HAP-1 (cell line): Measurements from ENCODE around the gene MAPK11.
"Not testable (repeated sequence)": the region's sequence is repeated elsewhere in the genome, so short reads cannot be mapped to it uniquely, and the experiment has no call there.

Experiments used
- DNase-seq, 2 experiments: peaks; one replicate each; pipeline ENCODE4 v3.0.0-alpha.2; 2016 to 2020; ENCODE audit warnings: low spot score in 2 of 2
- H3K27me3 ChIP-seq: fragments of 250-450 bp; sonication (Bioruptor Pico); 2 replicates; pipeline ENCODE4 v1.5.1; 2020; ENCODE audit warnings: low read depth, mild to moderate bottlenecking, moderate library complexity
- H3K36me3 ChIP-seq: fragments of 250-450 bp; sonication (Bioruptor Pico); replicated peaks from 2 replicates; pipeline ENCODE4 v1.5.1; 2020; ENCODE audit warnings: mild to moderate bottlenecking
- H3K4me1 ChIP-seq: fragments of 250-450 bp; sonication (Bioruptor Pico); 2 replicates; pipeline ENCODE4 v1.5.1; 2020; ENCODE audit warnings: mild to moderate bottlenecking
- H3K4me3 ChIP-seq: fragments of 250-450 bp; sonication (Bioruptor Pico); 2 replicates; pipeline ENCODE4 v1.5.1; 2020; ENCODE audit warnings: mild to moderate bottlenecking, moderate library complexity
- H3K9me3 ChIP-seq: fragments of 250-450 bp; sonication (Bioruptor Pico); 2 replicates; pipeline ENCODE4 v1.5.1; 2020; ENCODE audit warnings: mild to moderate bottlenecking, moderate library complexity
- in situ Hi-C: fragments of 300-500 bp; cut with MboI; formaldehyde crosslinking; loops from 3 replicates; pipeline ENCODE4 v1.14.3; 2020; ENCODE audit warnings: low sequenced_read_pairs, inconsistent platforms, mixed read lengths

MAPK11 gene

DNA sequence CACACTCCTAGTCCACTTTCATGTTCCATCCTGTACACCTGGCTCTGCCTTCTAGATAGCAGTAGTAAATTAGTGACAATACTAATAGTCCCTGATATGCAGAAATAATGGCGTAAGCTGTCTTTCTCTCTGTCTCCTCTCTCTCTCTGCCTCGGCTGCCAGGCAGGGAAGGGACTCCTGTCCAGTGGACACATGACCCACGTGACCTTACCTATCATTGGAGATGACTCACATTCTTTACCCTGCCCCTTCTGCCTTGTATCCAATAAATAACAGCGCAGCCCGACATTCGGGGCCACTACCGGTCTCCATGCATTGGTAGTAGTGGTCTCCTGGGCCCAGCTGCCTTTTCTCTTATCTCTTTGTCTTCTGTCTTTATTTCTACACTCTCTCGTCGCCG lies 3.6 kb upstream of the MAPK11 start:
- in situ Hi-C loops = loop anchor here (10.0 kb wide), 1 partner anchor 51 kb away; the partner anchor contains the start of gene DENND6B
- H3K4me1 ChIP-seq, H3K9me3 ChIP-seq, H3K27me3 ChIP-seq, DNase-seq, H3K4me3 ChIP-seq: not testable (repeated sequence)
- H3K36me3 ChIP-seq = peaks cover 32% of the 10 kb centered on the region

DNA sequence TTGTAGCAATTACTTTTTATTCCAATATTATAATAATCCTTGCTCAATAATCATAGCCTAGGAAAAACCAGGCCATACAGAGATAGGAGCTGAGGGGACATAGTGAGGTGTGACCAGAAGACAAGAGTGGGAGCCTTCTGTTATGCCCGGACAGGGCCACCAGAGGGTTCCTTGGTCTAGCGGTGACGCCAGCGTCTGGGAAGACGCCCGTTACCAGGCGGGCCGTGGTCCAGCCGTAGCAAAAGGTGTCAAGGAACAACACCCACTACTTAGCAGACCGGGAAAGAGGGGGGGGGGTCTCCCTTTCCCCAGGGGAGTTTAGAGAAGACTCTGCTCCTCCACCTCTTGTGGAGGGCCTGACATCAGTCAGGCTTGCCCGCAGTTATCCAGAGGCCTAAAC lies 3.2 kb upstream of the MAPK11 start:
- in situ Hi-C loops = loop anchor here (10.0 kb wide), 1 partner anchor 51 kb away; the partner anchor contains the start of gene DENND6B
- not testable (repeated sequence) for DNase-seq, H3K27me3 ChIP-seq, H3K4me3 ChIP-seq, H3K9me3 ChIP-seq, H3K4me1 ChIP-seq
- H3K36me3 ChIP-seq = peaks cover 30% of the 10 kb centered on the region

DNA sequence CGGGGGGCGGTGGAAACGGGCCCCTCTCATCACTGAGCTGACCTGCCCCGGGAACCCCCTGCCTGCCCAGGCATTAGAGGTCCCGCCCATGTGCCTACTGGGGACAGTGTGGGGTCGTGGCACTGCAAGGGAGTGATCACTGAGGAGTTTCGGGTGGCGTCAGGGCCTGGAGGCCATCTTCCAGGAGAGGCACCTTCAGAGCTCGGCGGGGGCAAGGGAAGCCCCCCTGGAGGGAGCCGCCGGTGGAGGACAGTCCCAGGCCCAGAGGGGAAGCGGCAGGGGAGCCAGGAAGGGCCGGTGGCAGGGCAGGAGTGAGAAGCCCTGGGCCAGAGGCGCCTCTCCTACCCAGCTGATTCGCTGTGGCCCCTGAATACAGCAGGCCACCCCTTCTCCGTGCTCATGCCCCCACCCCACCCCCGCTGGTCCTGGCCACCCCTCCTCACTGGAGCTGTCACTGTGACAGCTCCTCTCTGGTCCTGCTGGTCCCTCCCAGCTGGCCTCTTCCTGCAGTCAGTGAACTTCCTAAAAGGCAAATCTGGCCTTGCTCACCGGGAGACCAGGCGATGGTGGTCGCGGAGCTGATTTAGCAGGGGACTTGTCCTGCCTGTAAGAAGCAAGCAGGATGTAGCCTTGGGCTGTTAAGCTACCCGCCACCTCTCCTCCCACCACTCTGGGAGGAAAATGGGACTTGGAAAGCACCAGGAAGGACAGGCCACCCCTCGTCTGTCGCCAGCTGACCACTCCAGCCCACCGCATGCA lies 2.0 kb upstream of the MAPK11 start:
- no peaks in the 10 kb centered on the region for H3K9me3 ChIP-seq

DNA sequence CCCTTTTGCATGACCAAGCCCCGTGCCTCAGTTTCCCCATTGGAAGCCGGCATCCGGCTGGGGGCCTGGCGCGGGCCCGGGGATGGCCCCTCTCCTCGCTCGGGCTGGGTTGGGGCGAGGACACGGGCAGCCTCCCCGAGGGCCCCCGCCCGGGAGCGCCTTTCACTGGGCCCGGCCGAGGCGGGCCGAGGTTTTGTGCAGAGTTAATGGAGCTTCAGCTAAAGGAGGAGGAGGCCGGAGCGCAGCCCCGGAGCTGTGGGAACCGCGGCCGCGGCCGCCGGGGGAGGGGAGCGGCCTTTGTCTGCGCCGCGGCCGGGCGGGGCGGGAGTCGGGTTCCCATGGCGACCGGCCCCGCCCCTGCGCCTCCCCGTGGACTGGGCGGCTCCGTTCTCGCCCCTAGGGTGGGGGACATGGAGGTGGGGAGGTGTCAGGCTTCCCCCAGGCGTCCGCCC lies 1.4 kb upstream of the MAPK11 start:
- Histone ChIP-seq H3K36me3 (peaks cover 15% of the 10 kb centered on the region), H3K27me3 (no peaks in the 10 kb centered on the region), H3K9me3 (no peaks in the 10 kb centered on the region), H3K4me3 (peak overlapping the region; percentile 44), H3K4me1 (peaks cover 10% of the 10 kb centered on the region)
- DNase-seq = peak; percentile 71 to 90
- in situ Hi-C loops = loop anchor here (10.0 kb wide), 1 partner anchor 53 kb away; the partner anchor contains the start of gene DENND6B

More for the DNA sequence above, 2.0 kb upstream of the MAPK11 start:
- peak in 1 of 2 experiments; percentile 52 for DNase-seq
- H3K36me3 ChIP-seq = peaks cover 19% of the 10 kb centered on the region
- H3K4me1 ChIP-seq = peaks cover 10% of the 10 kb centered on the region
- H3K4me3 ChIP-seq = no peak overlapping the region
- in situ Hi-C loops = loop anchor here (10.0 kb wide), 1 partner anchor 53 kb away; the partner anchor contains the start of gene DENND6B
- H3K27me3 ChIP-seq = no peaks in the 10 kb centered on the region

DNA sequence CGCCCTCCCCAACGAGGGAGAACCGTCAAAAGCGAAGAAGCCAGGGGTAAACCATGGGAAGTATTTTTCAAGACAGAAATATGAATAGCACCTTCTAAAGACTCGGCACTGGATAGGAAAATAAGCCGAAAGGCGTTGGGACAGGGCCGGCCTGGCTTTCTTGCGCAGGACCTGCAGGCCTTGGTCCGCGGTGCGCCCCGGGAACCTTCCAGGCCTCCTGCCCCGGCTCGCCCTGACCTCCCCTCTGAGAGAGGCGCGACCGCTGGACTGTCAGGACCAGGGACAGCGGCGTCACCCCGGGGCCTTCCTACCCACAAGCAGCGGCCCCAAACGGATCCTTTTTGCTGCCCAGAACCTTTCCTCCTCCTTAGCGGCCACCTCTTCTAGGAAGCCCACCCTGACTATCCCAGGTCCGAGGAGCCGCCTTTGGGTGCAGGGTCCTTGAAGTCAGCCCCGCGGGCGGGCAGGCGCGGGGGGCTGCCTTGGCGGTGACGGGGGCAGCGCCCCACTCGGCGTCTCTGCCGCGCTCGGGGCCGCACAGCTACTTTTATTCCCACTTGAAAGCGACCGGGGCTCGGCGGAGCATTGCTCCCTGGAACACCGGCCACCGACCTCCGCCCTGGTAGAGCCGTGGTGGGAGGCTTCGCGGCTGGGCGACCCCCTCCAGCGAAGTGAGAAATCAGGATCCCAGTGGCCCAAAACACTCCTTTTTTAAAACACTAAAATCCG lies 650 bp upstream of the MAPK11 start:
- Histone ChIP-seq H3K4me1 (peaks cover 10% of the 10 kb centered on the region), H3K9me3 (no peaks in the 10 kb centered on the region), H3K36me3 (peaks cover 10% of the 10 kb centered on the region), H3K4me3 (peak overlapping the region; percentile 44), H3K27me3 (no peaks in the 10 kb centered on the region)
- in situ Hi-C loops = loop anchor here (10.0 kb wide), 1 partner anchor 54 kb away; the partner anchor contains the start of gene DENND6B
- peak in 1 of 2 experiments; percentile 86 for DNase-seq

DNA sequence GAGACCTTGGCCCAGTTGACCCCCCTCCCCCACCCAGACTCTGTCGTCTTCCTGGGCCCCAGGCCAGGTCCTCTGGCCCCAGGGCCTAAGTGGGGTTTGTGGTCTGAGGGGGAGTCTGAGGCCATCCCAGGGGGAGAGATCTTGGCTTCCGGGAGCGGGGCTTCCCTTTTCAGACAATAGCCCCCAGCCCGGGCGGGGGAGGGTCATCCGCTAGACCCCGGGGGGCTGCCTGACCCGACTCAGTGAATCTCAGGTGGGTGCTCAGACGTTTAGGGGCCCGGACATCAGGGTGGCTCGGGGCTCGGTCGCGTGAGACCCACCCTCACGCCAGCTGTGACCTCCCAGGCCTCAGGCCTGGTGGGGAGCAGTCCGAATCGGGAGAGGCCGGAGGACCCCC lies 609 bp downstream of the MAPK11 start:
- Histone ChIP-seq H3K4me3 (peak overlapping the region; percentile 44), H3K36me3 (no peaks in the 10 kb centered on the region), H3K9me3 (no peaks in the 10 kb centered on the region), H3K27me3 (no peaks in the 10 kb centered on the region), H3K4me1 (peaks cover 10% of the 10 kb centered on the region)
- in situ Hi-C loops = no loop called here
- DNase-seq = peak in 1 of 2 experiments; percentile 31

DNA sequence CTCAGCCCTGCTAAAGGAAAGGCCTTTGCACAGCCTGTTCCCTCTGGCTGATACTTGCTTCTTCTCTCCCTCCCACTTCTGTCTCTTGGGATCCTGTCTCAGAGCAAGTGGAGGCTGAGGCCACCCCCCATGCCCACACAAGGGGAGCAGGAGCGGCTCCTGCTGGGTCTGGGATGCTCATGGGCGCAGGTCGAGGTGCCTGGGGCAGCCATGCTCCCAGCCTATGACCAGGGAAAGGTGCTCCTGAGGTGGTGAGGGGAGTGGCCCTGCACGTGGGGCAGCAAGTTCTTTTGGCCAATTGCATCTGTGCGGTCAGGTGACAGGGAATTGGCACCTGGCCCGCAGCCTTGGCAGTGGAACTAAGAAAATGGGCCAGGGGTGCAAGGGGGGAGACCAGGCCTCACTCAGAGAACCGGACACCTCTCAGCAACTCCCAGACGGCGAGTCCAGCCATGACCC lies 1.5 kb downstream of the MAPK11 start:
- DNase-seq = no peak
- no peaks in the 10 kb centered on the region for H3K36me3 ChIP-seq
- H3K4me1 ChIP-seq = peaks cover 10% of the 10 kb centered on the region
- H3K4me3 ChIP-seq = no peak overlapping the region
- in situ Hi-C loops = no loop called here
- no peaks in the 10 kb centered on the region for H3K27me3 ChIP-seq
- H3K9me3 ChIP-seq = no peaks in the 10 kb centered on the region

DNA sequence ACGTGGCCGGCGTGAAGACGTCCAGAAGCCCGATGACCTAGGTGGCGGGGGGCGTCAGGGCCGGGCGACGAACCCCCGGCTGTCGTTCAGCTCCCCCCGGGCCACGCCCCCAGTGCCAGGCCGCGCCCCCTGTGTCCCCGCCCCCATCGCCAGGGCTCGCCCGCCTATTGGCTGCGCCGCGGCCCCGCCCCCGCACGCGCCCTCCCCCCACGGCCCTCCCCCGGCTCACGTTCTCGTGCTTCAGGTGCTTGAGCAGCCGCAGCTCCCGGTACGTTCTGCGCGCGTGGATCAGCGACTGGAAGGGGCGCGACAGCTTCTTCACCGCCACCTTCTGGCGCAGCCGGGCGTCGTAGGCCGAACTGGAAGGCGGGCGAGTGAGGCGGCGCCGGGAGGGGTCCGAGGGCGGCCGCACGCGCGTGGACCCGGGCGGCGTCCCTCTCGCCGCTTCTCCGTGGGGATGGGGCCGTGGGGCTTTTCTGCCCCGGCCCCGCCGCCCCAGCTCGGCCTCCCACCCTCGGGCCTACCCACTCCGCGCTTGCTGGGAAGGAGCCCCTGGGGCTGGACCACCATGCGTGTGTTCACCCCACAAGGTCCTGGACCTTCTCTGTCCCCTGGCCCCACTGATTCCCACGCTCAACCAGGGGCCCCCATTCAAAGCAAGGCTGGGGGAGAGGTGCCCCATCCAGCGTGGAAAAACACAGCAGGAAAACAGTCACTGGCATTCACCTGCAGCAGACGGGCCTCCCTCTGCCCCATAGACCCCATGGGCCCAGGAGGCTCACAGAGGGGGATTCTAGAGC lies 2.4 kb downstream of the MAPK11 start:
- Histone ChIP-seq H3K36me3 (no peaks in the 10 kb centered on the region), H3K4me3 (no peak overlapping the region), H3K9me3 (no peaks in the 10 kb centered on the region), H3K4me1 (peaks cover 12% of the 10 kb centered on the region), H3K27me3 (no peaks in the 10 kb centered on the region)
- no peak for DNase-seq
- in situ Hi-C loops = no loop called here

DNA sequence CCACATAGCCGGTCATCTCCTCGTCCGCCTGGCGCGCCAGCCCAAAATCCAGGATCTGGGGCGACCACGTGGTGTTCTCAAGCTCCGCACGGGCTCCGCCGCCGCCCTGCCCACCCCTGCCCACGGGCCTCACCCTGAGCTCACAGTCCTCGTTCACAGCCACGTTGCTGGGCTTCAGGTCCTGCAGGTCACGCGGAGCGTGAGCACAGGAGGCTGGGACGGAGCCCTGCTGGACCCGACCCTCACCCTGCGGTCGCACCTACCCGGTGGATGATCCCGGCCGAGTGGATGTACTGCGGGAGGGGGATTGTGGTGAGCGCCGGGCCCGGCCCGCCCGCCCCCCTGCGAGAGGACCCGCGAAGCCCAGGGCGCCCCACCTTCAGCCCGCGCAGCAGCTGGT lies 3.2 kb downstream of the MAPK11 start:
- in situ Hi-C loops = no loop called here
- Histone ChIP-seq H3K36me3 (no peaks in the 10 kb centered on the region), H3K4me3 (no peak overlapping the region), H3K27me3 (no peaks in the 10 kb centered on the region), H3K9me3 (no peaks in the 10 kb centered on the region), H3K4me1 (peaks cover 19% of the 10 kb centered on the region)
- DNase-seq = no peak

DNA sequence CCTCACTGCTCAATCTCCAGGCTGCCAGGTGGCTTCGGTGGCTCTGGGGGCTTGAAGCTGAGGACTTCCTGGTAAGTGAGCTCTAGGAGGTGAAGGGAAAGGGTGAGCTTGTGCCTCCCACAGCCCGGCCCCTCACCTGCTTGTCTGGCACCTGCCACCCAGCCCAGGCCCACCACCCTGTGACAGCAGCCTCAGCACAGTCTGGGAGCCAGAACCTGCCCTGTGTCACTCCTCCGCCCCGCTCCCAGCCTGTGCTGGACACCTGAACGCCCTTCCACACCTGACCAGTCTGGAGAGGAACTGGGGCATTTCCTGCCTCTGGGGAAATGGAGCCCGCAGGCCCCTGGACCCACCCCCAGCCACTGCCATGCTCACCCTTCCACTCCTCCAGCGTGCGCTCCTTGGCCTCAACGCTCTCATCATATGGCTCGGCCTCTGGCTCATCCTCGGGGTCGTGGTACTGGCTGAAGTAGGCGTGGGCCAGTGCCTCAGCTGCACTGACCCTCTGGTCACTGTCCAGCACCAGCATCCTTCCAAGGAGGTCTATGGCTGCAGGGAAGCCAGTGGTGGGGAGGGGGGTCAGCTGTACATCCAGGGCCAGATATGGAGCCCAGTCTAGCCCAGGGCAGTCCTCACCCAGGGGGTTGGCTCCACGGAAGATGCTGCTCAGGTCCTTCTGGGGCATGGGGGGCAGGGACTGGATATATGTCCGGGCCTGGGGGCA lies 5.1 kb downstream of the MAPK11 start:
- Histone ChIP-seq H3K27me3 (no peaks in the 10 kb centered on the region), H3K4me3 (no peak overlapping the region), H3K4me1 (peaks cover 10% of the 10 kb centered on the region), H3K9me3 (no peaks in the 10 kb centered on the region), H3K36me3 (no peaks in the 10 kb centered on the region)
- in situ Hi-C loops = no loop called here
- DNase-seq = no peak

DNA sequence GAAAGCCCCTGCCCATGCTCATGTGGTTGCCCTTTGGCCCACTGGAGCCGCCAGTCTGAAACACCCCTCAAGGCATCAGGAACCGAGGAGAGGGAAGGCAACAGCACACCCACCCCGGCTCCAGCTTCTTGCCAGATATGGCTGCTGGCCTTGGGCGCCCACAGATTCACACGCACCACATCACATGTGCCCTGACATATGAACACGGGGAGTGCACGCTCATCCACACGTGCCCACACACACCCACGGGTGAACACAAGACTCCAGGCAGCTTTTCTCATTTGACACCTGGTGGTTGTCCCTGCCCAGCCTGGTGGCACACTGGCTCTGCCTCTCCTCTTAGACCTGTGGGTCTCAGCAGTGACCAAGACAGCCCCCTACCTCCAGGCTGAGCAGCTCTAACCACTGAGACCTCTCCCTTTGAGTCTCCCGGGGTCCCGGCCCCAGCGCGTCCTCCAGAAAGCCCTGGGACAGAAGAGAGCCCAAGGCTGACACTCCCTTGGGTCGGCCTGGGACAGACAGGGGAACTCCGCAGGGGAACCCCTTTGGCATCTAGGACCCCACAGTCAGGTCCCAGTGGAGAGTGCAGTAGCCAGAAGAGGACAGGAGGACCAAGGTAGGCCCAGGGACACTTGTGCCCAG lies 6.0 kb downstream of the MAPK11 start:
- H3K4me1 ChIP-seq = peaks cover 10% of the 10 kb centered on the region
- H3K36me3 ChIP-seq = no peaks in the 10 kb centered on the region
- H3K9me3 ChIP-seq = no peaks in the 10 kb centered on the region
- no peak for DNase-seq
- in situ Hi-C loops = no loop called here
- H3K27me3 ChIP-seq = no peaks in the 10 kb centered on the region
- no peak overlapping the region for H3K4me3 ChIP-seq

DNA sequence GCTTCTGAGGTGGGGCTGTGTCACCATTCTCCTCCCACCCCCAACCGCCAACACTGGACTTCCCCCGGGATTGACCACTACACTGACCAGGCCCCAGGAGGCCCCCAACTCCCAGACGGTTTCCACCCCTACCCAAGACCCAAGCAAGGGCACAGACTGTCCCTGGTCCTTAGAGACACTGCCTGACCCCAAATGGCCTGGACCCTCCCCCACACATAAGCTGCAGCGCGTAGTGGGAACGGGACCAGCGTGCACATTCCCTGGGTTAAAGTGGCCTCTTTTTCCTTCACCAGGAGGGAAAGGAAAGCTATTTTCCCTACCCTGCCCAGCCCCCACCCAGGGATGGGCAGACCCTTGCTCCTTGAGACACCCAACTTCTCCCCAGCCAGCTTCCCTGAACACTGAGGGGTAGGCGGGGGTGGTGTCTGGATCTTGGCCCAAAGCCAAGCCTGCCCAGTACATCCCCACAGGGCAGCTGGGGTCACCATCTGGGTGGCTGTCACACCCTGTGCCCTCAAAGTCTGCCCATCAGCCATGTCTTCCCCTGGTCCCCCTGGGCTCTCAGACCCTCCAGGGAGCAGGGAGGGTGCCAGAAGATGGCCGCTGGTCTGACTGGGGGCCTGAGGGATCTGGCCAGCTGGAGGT lies 7.1 kb downstream of the MAPK11 start:
- in situ Hi-C loops = no loop called here
- Histone ChIP-seq H3K36me3 (peaks cover 9% of the 10 kb centered on the region), H3K4me1 (peaks cover 10% of the 10 kb centered on the region), H3K4me3 (no peak overlapping the region), H3K27me3 (no peaks in the 10 kb centered on the region), H3K9me3 (no peaks in the 10 kb centered on the region)
- DNase-seq = no peak
